ENCODE measurements around the gene SRSF4. TPM values are rescaled to one million over a fixed set of nuclear protein-coding genes. Genes with fewer than 3 reads are reported as not detected.
A peak's percentile ranks its signal among the peaks of the same experiment; 100 is the strongest.

SRSF4 gene
- total and polyA plus RNA-seq, 10 of the 15 experiments (the other 5 are each of a cell fraction or from before 2014, with no cell fraction given): 17.2 to 107 (median 78.6) TPM

DNA sequence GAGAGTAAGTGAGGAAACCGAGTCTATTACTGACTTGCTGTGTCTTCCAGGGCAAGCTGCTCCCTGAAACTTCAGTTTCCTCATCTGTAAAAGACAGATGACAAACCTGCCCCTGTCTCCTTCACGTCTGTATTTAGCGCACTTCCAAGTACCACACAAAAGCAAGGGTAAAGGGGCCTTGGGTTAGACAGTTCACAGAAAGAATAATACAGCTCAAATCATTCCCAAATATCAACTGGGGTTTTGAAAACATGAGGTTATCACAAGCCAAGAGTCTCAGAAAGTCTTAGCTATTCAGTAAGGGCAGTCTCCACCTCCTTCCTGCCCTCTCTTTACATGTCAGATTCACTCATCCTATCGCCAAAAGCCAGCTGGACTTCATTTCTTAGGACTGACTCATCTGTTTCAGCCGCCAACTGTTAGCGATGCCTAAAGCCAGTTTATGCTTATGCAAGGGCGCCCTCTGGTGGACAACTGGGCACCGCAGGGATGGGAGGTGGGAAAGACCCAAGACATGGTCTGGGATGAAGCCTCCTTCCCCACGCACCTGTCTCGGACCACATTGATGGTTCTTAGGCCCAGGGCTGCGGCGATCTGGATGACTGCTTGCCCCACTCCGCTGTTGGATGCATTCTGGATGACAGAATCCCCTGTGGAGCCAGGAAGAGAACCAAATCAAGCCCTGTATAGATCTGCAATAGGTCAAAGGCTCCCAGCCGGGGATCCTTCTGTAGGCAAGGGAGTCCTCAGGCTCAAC lies 21.1 kb upstream of the SRSF4 start (continued):
- TF ChIP-seq, protein P1, sequence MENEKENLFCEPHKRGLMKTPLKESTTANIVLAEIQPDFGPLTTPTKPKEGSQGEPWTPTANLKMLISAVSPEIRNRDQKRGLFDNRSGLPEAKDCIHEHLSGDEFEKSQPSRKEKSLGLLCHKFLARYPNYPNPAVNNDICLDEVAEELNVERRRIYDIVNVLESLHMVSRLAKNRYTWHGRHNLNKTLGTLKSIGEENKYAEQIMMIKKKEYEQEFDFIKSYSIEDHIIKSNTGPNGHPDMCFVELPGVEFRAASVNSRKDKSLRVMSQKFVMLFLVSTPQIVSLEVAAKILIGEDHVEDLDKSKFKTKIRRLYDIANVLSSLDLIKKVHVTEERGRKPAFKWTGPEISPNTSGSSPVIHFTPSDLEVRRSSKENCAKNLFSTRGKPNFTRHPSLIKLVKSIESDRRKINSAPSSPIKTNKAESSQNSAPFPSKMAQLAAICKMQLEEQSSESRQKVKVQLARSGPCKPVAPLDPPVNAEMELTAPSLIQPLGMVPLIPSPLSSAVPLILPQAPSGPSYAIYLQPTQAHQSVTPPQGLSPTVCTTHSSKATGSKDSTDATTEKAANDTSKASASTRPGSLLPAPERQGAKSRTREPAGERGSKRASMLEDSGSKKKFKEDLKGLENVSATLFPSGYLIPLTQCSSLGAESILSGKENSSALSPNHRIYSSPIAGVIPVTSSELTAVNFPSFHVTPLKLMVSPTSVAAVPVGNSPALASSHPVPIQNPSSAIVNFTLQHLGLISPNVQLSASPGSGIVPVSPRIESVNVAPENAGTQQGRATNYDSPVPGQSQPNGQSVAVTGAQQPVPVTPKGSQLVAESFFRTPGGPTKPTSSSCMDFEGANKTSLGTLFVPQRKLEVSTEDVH (IDR thresholded peaks at IDR 0.05; ENCODE audit: low read depth, partially characterized antibody): no peak
- no peak for TF ChIP-seq NFYA (IDR thresholded peaks at IDR 0.05; ENCODE audit: borderline replicate concordance, low read depth, low read length)
- TF ChIP-seq, protein P2, sequence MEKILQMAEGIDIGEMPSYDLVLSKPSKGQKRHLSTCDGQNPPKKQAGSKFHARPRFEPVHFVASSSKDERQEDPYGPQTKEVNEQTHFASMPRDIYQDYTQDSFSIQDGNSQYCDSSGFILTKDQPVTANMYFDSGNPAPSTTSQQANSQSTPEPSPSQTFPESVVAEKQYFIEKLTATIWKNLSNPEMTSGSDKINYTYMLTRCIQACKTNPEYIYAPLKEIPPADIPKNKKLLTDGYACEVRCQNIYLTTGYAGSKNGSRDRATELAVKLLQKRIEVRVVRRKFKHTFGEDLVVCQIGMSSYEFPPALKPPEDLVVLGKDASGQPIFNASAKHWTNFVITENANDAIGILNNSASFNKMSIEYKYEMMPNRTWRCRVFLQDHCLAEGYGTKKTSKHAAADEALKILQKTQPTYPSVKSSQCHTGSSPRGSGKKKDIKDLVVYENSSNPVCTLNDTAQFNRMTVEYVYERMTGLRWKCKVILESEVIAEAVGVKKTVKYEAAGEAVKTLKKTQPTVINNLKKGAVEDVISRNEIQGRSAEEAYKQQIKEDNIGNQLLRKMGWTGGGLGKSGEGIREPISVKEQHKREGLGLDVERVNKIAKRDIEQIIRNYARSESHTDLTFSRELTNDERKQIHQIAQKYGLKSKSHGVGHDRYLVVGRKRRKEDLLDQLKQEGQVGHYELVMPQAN (conservative IDR thresholded peaks at IDR 0.05): no peak
- TF ChIP-seq CUX1 (IDR thresholded peaks at IDR 0.05; ENCODE audit: insufficient replicate concordance, low read depth, low read length): no peak
- no peak for TF ChIP-seq NFIC (IDR thresholded peaks at IDR 0.05; ENCODE audit: low read depth, low read length)
- TF ChIP-seq ZSCAN29 (IDR thresholded peaks at IDR 0.05): no peak
- TF ChIP-seq IRF5 (IDR thresholded peaks at IDR 0.05; ENCODE audit: borderline replicate concordance): no peak
- TF ChIP-seq ATF7 (IDR thresholded peaks at IDR 0.05; ENCODE audit: low read depth): peak; percentile 32; the same call in 1 of the 2 replicates
- TF ChIP-seq, protein P3, sequence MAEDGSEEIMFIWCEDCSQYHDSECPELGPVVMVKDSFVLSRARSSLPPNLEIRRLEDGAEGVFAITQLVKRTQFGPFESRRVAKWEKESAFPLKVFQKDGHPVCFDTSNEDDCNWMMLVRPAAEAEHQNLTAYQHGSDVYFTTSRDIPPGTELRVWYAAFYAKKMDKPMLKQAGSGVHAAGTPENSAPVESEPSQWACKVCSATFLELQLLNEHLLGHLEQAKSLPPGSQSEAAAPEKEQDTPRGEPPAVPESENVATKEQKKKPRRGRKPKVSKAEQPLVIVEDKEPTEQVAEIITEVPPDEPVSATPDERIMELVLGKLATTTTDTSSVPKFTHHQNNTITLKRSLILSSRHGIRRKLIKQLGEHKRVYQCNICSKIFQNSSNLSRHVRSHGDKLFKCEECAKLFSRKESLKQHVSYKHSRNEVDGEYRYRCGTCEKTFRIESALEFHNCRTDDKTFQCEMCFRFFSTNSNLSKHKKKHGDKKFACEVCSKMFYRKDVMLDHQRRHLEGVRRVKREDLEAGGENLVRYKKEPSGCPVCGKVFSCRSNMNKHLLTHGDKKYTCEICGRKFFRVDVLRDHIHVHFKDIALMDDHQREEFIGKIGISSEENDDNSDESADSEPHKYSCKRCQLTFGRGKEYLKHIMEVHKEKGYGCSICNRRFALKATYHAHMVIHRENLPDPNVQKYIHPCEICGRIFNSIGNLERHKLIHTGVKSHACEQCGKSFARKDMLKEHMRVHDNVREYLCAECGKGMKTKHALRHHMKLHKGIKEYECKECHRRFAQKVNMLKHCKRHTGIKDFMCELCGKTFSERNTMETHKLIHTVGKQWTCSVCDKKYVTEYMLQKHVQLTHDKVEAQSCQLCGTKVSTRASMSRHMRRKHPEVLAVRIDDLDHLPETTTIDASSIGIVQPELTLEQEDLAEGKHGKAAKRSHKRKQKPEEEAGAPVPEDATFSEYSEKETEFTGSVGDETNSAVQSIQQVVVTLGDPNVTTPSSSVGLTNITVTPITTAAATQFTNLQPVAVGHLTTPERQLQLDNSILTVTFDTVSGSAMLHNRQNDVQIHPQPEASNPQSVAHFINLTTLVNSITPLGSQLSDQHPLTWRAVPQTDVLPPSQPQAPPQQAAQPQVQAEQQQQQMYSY (CRISPR knock-in tag; IDR thresholded peaks at IDR 0.05): no peak
- no peak for TF ChIP-seq SREBF2 (IDR thresholded peaks at IDR 0.05; ENCODE audit: low read length)
- TF ChIP-seq TCF12 (IDR thresholded peaks at IDR 0.05; ENCODE audit: low read depth, low read length): no peak

Data from GM12878 (cell line).